DOHH2 (cell line): ENCODE measurements around the gene GPHN.
"Not testable (repeated sequence)": the region's sequence is repeated elsewhere in the genome, so short reads cannot be mapped to it uniquely, and the experiment has no call there.

Source experiments
- H3F3A ChIP-seq: fragments of 200-600 bp; sonication (generic), shearing (Covaris generic); 2 replicates; pipeline ENCODE4 v1.6.0; 2016; ENCODE audit warnings: antibody characterized with exemption, mild to moderate bottlenecking; ENCODE audit not compliant: control insufficient read depth, insufficient read depth
- H3K27ac ChIP-seq: fragments of 200-600 bp; sonication (generic); 2 replicates; pipeline ENCODE4 v1.5.1; 2014; ENCODE audit warnings: low read depth, mild to moderate bottlenecking, low read length, moderate library complexity
- H3K27me3 ChIP-seq: fragments of 200-600 bp; sonication (generic); 2 replicates; pipeline ENCODE4 v1.6.1; 2014; ENCODE audit warnings: mild to moderate bottlenecking, low read length, mixed read lengths; ENCODE audit not compliant: control insufficient read depth
- H3K36me3 ChIP-seq: fragments of 200-600 bp; sonication (generic); 2 replicates; pipeline ENCODE4 v1.6.1; 2014; ENCODE audit warnings: mild to moderate bottlenecking, low read length, moderate library complexity, mixed read lengths; ENCODE audit not compliant: control insufficient read depth
- H3K4me1 ChIP-seq: fragments of 200-600 bp; sonication (generic); 2 replicates; pipeline ENCODE4 v1.6.1; 2014; ENCODE audit warnings: mild to moderate bottlenecking, low read length, mixed read lengths; ENCODE audit not compliant: control insufficient read depth
- H3K4me2 ChIP-seq: fragments of 200-600 bp; sonication (generic); 2 replicates; pipeline ENCODE4 v1.6.0; 2014; ENCODE audit warnings: mild to moderate bottlenecking, low read length, moderate library complexity
- H3K4me3 ChIP-seq: fragments of 200-600 bp; sonication (generic); 2 replicates; pipeline ENCODE4 v1.5.1; 2014; ENCODE audit warnings: mild to moderate bottlenecking, low read length, mixed read lengths
- H3K79me2 ChIP-seq: fragments of 200-600 bp; sonication (generic); 2 replicates; pipeline ENCODE4 v1.6.1; 2014; ENCODE audit warnings: mild to moderate bottlenecking, low read length, mixed read lengths; ENCODE audit not compliant: control insufficient read depth
- H3K9me2 ChIP-seq: fragments of 200-600 bp; sonication (generic); replicated peaks from 2 replicates; pipeline ENCODE4 v1.6.1; 2014; ENCODE audit warnings: mild to moderate bottlenecking, low read length, mixed read lengths; ENCODE audit not compliant: control insufficient read depth
- H3K9me3 ChIP-seq: fragments of 200-600 bp; sonication (generic); 2 replicates; pipeline ENCODE4 v1.6.1; 2014; ENCODE audit warnings: antibody characterized with exemption, low read length, mixed read lengths; ENCODE audit not compliant: control insufficient read depth, insufficient read depth
- H4K20me1 ChIP-seq: fragments of 200-600 bp; sonication (generic); 2 replicates; pipeline ENCODE4 v1.6.0; 2014; ENCODE audit warnings: low read depth, mild to moderate bottlenecking, antibody characterized with exemption, low read length, moderate library complexity; ENCODE audit not compliant: control insufficient read depth, insufficient read depth
- EZH2phosphoT487 ChIP-seq: fragments of 200-600 bp; sonication (generic); IDR thresholded peaks from 2 replicates; pipeline ENCODE4 v1.6.1; 2017; ENCODE audit warnings: borderline replicate concordance, mild to moderate bottlenecking, antibody characterized with exemption, low read length, moderate library complexity, mixed read lengths
- TF ChIP-seq, protein P1 (sequence below): fragments of 200-600 bp; sonication (generic); IDR thresholded peaks from one replicate; pipeline ENCODE4 v1.5.1; 2014; ENCODE audit warnings: antibody characterized with exemption, mild to moderate bottlenecking, low read depth, low read length; ENCODE audit not compliant: poor library complexity, severe bottlenecking

GPHN gene

DNA sequence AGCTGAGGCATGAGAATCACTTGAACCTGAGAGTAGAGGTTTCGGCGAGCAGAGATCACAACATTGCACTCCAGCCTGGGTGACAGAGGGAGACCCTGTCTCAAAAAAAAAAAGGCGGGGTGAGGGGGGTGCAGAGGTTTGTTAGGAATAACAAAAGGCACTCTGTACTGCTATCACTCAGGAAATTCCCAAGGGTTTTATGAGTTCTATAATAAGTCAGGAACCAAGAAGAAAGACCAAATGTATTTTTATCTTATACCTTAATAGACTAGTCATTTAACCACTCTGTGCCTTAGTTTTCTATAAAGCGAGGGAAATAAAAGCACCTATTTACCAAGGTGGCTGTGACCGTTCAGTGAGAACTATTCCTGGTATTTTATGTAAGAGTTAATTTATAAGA, 319.2 kb downstream of the GPHN start:
- H3K9me2 ChIP-seq = no peaks in the 10 kb centered on the region
- H4K20me1 ChIP-seq = no peaks in the 10 kb centered on the region
- TF ChIP-seq, protein P1, sequence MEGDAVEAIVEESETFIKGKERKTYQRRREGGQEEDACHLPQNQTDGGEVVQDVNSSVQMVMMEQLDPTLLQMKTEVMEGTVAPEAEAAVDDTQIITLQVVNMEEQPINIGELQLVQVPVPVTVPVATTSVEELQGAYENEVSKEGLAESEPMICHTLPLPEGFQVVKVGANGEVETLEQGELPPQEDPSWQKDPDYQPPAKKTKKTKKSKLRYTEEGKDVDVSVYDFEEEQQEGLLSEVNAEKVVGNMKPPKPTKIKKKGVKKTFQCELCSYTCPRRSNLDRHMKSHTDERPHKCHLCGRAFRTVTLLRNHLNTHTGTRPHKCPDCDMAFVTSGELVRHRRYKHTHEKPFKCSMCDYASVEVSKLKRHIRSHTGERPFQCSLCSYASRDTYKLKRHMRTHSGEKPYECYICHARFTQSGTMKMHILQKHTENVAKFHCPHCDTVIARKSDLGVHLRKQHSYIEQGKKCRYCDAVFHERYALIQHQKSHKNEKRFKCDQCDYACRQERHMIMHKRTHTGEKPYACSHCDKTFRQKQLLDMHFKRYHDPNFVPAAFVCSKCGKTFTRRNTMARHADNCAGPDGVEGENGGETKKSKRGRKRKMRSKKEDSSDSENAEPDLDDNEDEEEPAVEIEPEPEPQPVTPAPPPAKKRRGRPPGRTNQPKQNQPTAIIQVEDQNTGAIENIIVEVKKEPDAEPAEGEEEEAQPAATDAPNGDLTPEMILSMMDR = no peak
- TF ChIP-seq EZH2phosphoT487 = no peak
- H3F3A ChIP-seq = no peaks in the 10 kb centered on the region
- no peaks in the 10 kb centered on the region for H3K36me3 ChIP-seq
- no peak overlapping the region for H3K4me3 ChIP-seq
- H3K27ac ChIP-seq = no peak overlapping the region
- no peaks in the 10 kb centered on the region for H3K4me1 ChIP-seq
- H3K27me3 ChIP-seq = no peaks in the 10 kb centered on the region
- no peak overlapping the region for H3K4me2 ChIP-seq
- H3K9me3 ChIP-seq = no peaks in the 10 kb centered on the region
- H3K79me2 ChIP-seq = no peaks in the 10 kb centered on the region

DNA sequence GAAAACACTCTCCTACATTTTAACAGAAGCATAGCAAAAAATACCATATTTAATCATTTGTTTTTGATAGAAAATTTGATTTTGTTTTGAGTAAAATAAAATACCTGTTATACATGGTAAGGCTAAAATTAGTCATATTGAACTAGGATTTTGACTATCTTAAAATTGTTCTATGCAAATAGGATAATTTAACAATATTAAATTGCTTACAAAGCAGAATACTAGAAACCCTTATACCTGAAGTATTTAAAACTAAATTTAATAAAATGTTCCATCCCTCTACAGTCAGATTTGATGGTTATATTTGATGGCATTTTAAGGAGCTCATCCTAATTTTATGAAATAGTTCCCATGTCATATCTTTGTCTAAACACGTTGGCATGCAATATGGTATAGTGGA, 323.2 kb downstream of the GPHN start:
- Histone ChIP-seq H3K36me3 (no peaks in the 10 kb centered on the region), H3K9me2 (no peaks in the 10 kb centered on the region), H3F3A (no peaks in the 10 kb centered on the region), H3K4me1 (no peaks in the 10 kb centered on the region), H3K27ac (no peak overlapping the region), H3K79me2 (no peaks in the 10 kb centered on the region), H4K20me1 (no peaks in the 10 kb centered on the region), H3K4me3 (no peak overlapping the region), H3K27me3 (no peaks in the 10 kb centered on the region), H3K4me2 (no peak overlapping the region), H3K9me3 (no peaks in the 10 kb centered on the region)
- no peak for TF ChIP-seq EZH2phosphoT487
- TF ChIP-seq, protein P1 = no peak

DNA sequence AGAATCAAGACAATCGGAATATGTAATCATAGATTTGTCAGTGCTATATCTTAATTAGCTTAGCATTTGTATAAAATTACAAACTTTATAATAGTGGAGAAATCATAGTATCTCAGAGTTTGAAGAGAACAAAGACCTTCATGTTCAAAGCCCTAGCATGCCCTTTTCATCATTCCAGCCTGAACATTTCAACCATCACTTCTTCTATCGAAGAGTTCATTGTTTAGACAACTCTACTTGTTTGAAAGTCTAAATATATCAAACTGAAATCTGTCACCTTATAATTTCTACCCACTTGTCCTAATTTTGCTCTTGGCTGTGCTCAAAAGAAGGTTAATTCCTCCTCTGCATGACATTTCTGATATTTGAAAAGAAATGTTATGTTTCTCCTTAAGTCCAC, 325.9 kb downstream of the GPHN start:
- H4K20me1 ChIP-seq = no peaks in the 10 kb centered on the region
- H3F3A ChIP-seq = no peaks in the 10 kb centered on the region
- H3K4me3 ChIP-seq = no peak overlapping the region
- no peaks in the 10 kb centered on the region for H3K36me3 ChIP-seq
- H3K27me3 ChIP-seq = no peaks in the 10 kb centered on the region
- no peaks in the 10 kb centered on the region for H3K9me3 ChIP-seq
- H3K4me2 ChIP-seq = no peak overlapping the region
- H3K4me1 ChIP-seq = no peaks in the 10 kb centered on the region
- no peak for TF ChIP-seq EZH2phosphoT487
- TF ChIP-seq, protein P1 = no peak
- no peak overlapping the region for H3K27ac ChIP-seq
- no peaks in the 10 kb centered on the region for H3K79me2 ChIP-seq
- no peaks in the 10 kb centered on the region for H3K9me2 ChIP-seq

DNA sequence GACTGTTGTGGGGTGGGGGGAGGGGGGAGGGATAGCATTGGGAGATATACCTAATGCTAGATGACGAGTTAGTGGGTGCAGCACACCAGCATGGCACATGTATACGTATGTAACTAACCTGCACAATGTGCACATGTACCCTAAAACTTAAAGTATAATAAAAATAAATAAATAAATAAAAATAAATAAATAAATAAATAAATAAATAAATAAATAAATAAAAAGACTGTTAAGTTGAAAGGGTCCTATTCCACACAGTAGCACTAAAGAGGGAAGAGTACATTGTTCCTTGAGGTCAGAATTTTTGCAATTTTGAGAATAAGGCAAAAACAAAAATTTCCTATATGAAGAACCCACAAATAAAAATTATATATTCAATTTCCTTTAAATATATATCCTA, 329.5 kb downstream of the GPHN start:
- not testable (repeated sequence) for H3K4me3 ChIP-seq, H3K36me3 ChIP-seq, H3K9me2 ChIP-seq, H3K4me2 ChIP-seq, H3K9me3 ChIP-seq, H4K20me1 ChIP-seq, H3K4me1 ChIP-seq, H3F3A ChIP-seq, H3K27me3 ChIP-seq, H3K79me2 ChIP-seq, H3K27ac ChIP-seq
